GM12874 (cell line): ENCODE data around the gene NNT.

Experiments used
- CTCF ChIP-seq: IDR thresholded peaks from 2 replicates; pipeline ENCODE4 v1.5.1; 2011; ENCODE audit warnings: low read depth, mild to moderate bottlenecking, control low read depth, low read length, moderate library complexity; ENCODE audit not compliant: insufficient read depth

NNT gene

GRCh38 chr5:43711496-43711895 is 108.5 kb downstream of the NNT start:
- TF ChIP-seq CTCF: no peak

- TF ChIP-seq CTCF: no peak
These were observed 109.1 kb downstream of the NNT start for GRCh38 chr5:43712081-43712480.

- TF ChIP-seq CTCF: no peak
These were observed 125.6 kb downstream of the NNT start for GRCh38 chr5:43728581-43728980.

GRCh38 chr5:43729846-43730478 is 127.0 kb downstream of the NNT start:
- TF ChIP-seq CTCF: no peak

GRCh38 chr5:43730832-43731342 is 127.9 kb downstream of the NNT start:
- TF ChIP-seq CTCF: no peak

- TF ChIP-seq CTCF: no peak
These were observed 128.6 kb downstream of the NNT start for GRCh38 chr5:43731573-43731972.

- TF ChIP-seq CTCF: no peak
These were observed 147.8 kb downstream of the NNT start for GRCh38 chr5:43750809-43751208.
